Keratinocyte (primary cell): ENCODE measurements around the gene CNOT4. TPM values are rescaled to one million over a fixed set of nuclear protein-coding genes. Genes with fewer than 3 reads are reported as not detected.

Experiments
- DNase-seq: peaks from one replicate; pipeline ENCODE4 v3.0.0-alpha.2; 2011; ENCODE audit warnings: low read depth, missing footprints, low spot score
- FAIRE-seq: peaks from 2 replicates; lab custom pipeline; 2011; peaks lifted over from hg19 to GRCh38; lab: Jason Lieb, UNC
- H2AFZ ChIP-seq: 2 replicates; pipeline ENCODE4 v1.6.0; 2012; ENCODE audit warnings: low read length, control low read depth, inconsistent platforms; ENCODE audit not compliant: control insufficient read depth
- H3K27ac ChIP-seq: 2 replicates; pipeline ENCODE4 v1.5.1; 2011; ENCODE audit warnings: low read length; ENCODE audit not compliant: control insufficient read depth, insufficient read depth
- H3K27me3 ChIP-seq: 3 replicates; pipeline ENCODE4 v1.6.0; 2011; ENCODE audit warnings: low read length; ENCODE audit not compliant: control insufficient read depth, insufficient read depth; ENCODE audit errors: extremely low read depth
- H3K36me3 ChIP-seq, 2 experiments: 2 replicates in 1 of 2; 3 replicates in 1 of 2; pipeline ENCODE4 v1.5.1; 2011; ENCODE audit warnings: low read length in 2 of 2, mild to moderate bottlenecking in 1 of 2; ENCODE audit not compliant: control insufficient read depth in 2 of 2, insufficient read depth in 2 of 2; ENCODE audit errors: extremely low read depth in 1 of 2
- H3K4me1 ChIP-seq: 3 replicates; pipeline ENCODE4 v1.5.1; 2011; ENCODE audit warnings: low read length; ENCODE audit not compliant: control insufficient read depth, insufficient read depth; ENCODE audit errors: extremely low read depth
- H3K4me2 ChIP-seq: 3 replicates; pipeline ENCODE4 v1.6.0; 2011; ENCODE audit warnings: low read depth, low read length; ENCODE audit not compliant: control insufficient read depth, insufficient read depth; ENCODE audit errors: extremely low read depth
- H3K4me3 ChIP-seq, 3 experiments: fragments of 200-600 bp in 1 of 3; sonication (generic) in 1 of 3; 2 replicates in 2 of 3; 3 replicates in 1 of 3; pipeline ENCODE4 v1.5.1; 2011 to 2016; ENCODE audit warnings: low read length in 3 of 3, mild to moderate bottlenecking in 3 of 3, control low read depth in 2 of 3, inconsistent platforms in 1 of 3, low read depth in 1 of 3, mixed read lengths in 1 of 3, mixed run types in 1 of 3, moderate library complexity in 1 of 3; ENCODE audit not compliant: control insufficient read depth in 2 of 3, insufficient read depth in 2 of 3; ENCODE audit errors: extremely low read depth in 1 of 3
- H3K79me2 ChIP-seq: 2 replicates; pipeline ENCODE4 v1.6.0; 2012; ENCODE audit warnings: low read length; ENCODE audit not compliant: control insufficient read depth, insufficient read depth
- H3K9ac ChIP-seq: 3 replicates; pipeline ENCODE4 v1.6.0; 2011; ENCODE audit warnings: low read length; ENCODE audit not compliant: control insufficient read depth, insufficient read depth; ENCODE audit errors: extremely low read depth
- H3K9me1 ChIP-seq: 3 replicates; pipeline ENCODE4 v1.6.0; 2011; ENCODE audit warnings: low read length; ENCODE audit not compliant: control insufficient read depth, insufficient read depth; ENCODE audit errors: extremely low read depth
- H3K9me3 ChIP-seq: 2 replicates; pipeline ENCODE4 v1.5.1; 2012; ENCODE audit warnings: low read depth, low read length; ENCODE audit not compliant: control insufficient read depth
- H4K20me1 ChIP-seq: 3 replicates; pipeline ENCODE4 v1.6.0; 2011; ENCODE audit warnings: low read length; ENCODE audit not compliant: control insufficient read depth, insufficient read depth; ENCODE audit errors: extremely low read depth
- EZH2 ChIP-seq: IDR thresholded peaks from one replicate; pipeline ENCODE4 v1.6.1; 2012; ENCODE audit warnings: inconsistent platforms, mild to moderate bottlenecking, low read length, moderate library complexity
- dilution Hi-C: fragments of 300-500 bp; cut with MboI; formaldehyde crosslinking; loops from one replicate; pipeline ENCODE4 v1.7.0; 2020; ENCODE audit warnings: low sequenced_read_pairs; ENCODE audit not compliant: extremely low pct_ligation_motif_present
- polyA plus RNA-seq, 5 experiments: library from polyadenylated mRNA; depleted of rRNA in 3 of 5; stranded (reverse) in 3 of 5; stranded (forward) in 1 of 5; unstranded in 1 of 5; fragments of >200 nt; gene quantifications; 1 replicate in 1 of 5; 2 replicates in 3 of 5; 3 replicates in 1 of 5; pipeline versions ENCODE4 v1.2.1 to v1.2.3, GENCODE V29; 2011 to 2012; ENCODE audit warnings: missing spikeins in 2 of 5, low read depth in 1 of 5, low replicate concordance in 1 of 5
- TF ChIP-seq, protein P1 (sequence below), 3 experiments: IDR thresholded peaks in 1 of 3; conservative IDR thresholded peaks in 1 of 3; optimal IDR thresholded peaks in 1 of 3; 2 replicates in 2 of 3; 3 replicates in 1 of 3; pipeline versions ENCODE3 to v1.5.1; 2011; ENCODE audit warnings: low read length in 3 of 3, mild to moderate bottlenecking in 3 of 3, moderate library complexity in 2 of 3, control low read depth in 1 of 3, inconsistent platforms in 1 of 3; ENCODE audit not compliant: insufficient read depth in 2 of 3; ENCODE audit errors: extremely low read depth in 1 of 3

The CNOT4 gene
- polyA plus RNA-seq, 1 donor (not counting 4 experiments of a cell fraction or from before 2014, with no cell fraction given): 11.4 TPM

DNA sequence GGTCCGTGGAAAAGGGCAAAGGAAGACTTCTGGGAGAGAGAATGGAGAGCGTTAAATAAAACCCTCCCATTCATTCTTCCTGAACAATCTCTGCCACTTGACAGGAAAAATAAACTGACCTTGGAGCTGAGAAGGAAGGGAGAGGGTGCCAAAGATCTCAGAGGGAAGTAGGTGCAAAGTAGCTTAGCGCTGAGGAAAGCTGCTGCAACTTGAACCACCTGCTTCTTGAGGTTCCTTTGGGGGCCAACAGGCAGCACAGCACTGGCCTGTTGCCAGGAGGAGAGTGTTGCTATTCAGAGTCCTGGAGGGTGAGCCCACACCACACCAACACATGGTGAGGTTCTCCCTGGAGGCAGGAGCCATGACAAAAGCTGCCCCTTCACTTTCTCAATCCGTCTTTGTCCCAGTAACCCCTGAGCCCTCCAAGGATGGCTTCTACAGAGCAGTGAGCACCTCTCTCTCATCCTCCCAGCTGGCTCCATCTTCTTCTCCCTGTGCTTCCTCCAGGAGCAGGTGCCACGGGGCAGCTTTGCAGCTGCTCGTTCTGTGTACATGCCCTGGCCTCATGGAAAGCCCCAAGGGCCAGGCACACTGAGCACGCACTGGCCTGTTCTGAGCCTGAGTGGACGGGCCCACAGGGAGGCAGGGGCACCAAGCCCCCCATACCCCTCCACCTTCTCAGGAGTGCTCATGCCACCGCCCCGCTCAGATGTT lies 174.9 kb downstream of the CNOT4 start:
- Histone ChIP-seq H3K4me2 (peak overlapping the region; percentile 10), H3K27ac (no peak overlapping the region), H2AFZ (no peak overlapping the region), H3K9me1 (no peaks in the 10 kb centered on the region), H3K4me3 (no peak overlapping the region), H3K36me3 (no peaks in the 10 kb centered on the region), H4K20me1 (no peaks in the 10 kb centered on the region), H3K9me3 (no peaks in the 10 kb centered on the region), H3K79me2 (no peaks in the 10 kb centered on the region), H3K4me1 (peaks cover 29% of the 10 kb centered on the region), H3K9ac (no peak overlapping the region), H3K27me3 (no peaks in the 10 kb centered on the region)
- DNase-seq (peak; percentile 9), FAIRE-seq (no peak)
- dilution Hi-C loops: no loop called here
- no peak for TF ChIP-seq EZH2
- TF ChIP-seq, protein P1, sequence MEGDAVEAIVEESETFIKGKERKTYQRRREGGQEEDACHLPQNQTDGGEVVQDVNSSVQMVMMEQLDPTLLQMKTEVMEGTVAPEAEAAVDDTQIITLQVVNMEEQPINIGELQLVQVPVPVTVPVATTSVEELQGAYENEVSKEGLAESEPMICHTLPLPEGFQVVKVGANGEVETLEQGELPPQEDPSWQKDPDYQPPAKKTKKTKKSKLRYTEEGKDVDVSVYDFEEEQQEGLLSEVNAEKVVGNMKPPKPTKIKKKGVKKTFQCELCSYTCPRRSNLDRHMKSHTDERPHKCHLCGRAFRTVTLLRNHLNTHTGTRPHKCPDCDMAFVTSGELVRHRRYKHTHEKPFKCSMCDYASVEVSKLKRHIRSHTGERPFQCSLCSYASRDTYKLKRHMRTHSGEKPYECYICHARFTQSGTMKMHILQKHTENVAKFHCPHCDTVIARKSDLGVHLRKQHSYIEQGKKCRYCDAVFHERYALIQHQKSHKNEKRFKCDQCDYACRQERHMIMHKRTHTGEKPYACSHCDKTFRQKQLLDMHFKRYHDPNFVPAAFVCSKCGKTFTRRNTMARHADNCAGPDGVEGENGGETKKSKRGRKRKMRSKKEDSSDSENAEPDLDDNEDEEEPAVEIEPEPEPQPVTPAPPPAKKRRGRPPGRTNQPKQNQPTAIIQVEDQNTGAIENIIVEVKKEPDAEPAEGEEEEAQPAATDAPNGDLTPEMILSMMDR (optimal IDR thresholded peaks at IDR 0.05 in 1 of 3, IDR thresholded peaks at IDR 0.05 in 1 of 3, conservative IDR thresholded peaks at IDR 0.05 in 1 of 3; ENCODE audit: extremely low read depth in 1 of 3, insufficient read depth in 2 of 3, low read length in 3 of 3): no peak

DNA sequence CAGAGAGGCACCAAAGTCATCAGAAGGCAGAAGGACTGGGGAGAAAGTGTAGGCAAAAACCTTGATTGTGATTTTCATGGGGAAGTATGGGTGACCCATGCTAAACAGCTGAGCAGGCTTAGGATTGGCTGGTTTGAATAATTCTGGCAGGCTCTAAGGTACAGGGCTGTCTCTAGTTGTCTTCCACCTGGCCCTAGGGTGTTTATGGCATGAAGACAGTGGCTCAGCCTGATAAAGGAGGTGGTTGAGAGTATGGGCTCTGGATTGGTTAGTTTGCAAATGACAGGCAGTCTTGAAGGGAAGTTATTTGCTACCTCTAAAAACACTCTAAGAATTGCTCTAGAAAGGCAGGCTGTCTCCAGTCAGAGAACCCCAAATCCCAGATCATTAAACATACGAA lies 176.0 kb downstream of the CNOT4 start:
- Histone ChIP-seq H3K9me1 (no peaks in the 10 kb centered on the region), H2AFZ (no peak overlapping the region), H3K36me3 (no peaks in the 10 kb centered on the region), H3K4me3 (no peak overlapping the region), H4K20me1 (no peaks in the 10 kb centered on the region), H3K9me3 (no peaks in the 10 kb centered on the region), H3K9ac (no peak overlapping the region), H3K4me1 (peaks cover 29% of the 10 kb centered on the region), H3K79me2 (no peaks in the 10 kb centered on the region), H3K27me3 (no peaks in the 10 kb centered on the region), H3K4me2 (no peak overlapping the region), H3K27ac (peak overlapping the region; percentile 26)
- dilution Hi-C loops: no loop called here
- TF ChIP-seq, protein P1 (optimal IDR thresholded peaks at IDR 0.05 in 1 of 3, IDR thresholded peaks at IDR 0.05 in 1 of 3, conservative IDR thresholded peaks at IDR 0.05 in 1 of 3; ENCODE audit: extremely low read depth in 1 of 3, insufficient read depth in 2 of 3, low read length in 3 of 3): no peak
- TF ChIP-seq EZH2: no peak
- FAIRE-seq (no peak), DNase-seq (no peak)
